ENCODE measurements around the gene ANXA1.
A peak's percentile ranks its signal among the peaks of the same experiment; 100 is the strongest.
"Not testable (repeated sequence)": the region's sequence is repeated elsewhere in the genome, so short reads cannot be mapped to it uniquely, and the experiment has no call there.

ANXA1 gene

GRCh38 chr9:73183428-73183827 lies 31.8 kb downstream of the ANXA1 start:
- H3K36me3 ChIP-seq (ENCODE audit: insufficient read depth, low read length), result no peaks in the 10 kb centered on the region
- H2AFZ ChIP-seq (ENCODE audit: low read length), result no peak overlapping the region; the same call in 1 of the 2 replicates
- H3K4me2 ChIP-seq (ENCODE audit: low read depth, low read length, poor library complexity, severe bottlenecking), result peak overlapping the region; percentile 47
- TF ChIP-seq CTCF (conservative IDR thresholded peaks at IDR 0.05; ENCODE audit: low read length), result no peak
- H3K27me3 ChIP-seq (ENCODE audit: insufficient read depth, low read length, poor library complexity, severe bottlenecking), result no peaks in the 10 kb centered on the region
- no peaks in the 10 kb centered on the region for H3K79me2 ChIP-seq (ENCODE audit: insufficient read depth, low read length)
- no peaks in the 10 kb centered on the region for H4K20me1 ChIP-seq (ENCODE audit: insufficient read depth, low read length, poor library complexity, severe bottlenecking)
- no peaks in the 10 kb centered on the region for H3K9me3 ChIP-seq (ENCODE audit: insufficient read depth, low read depth, low read length)
- peaks cover 44% of the 10 kb centered on the region for H3K4me1 ChIP-seq (ENCODE audit: insufficient read depth, low read length, poor library complexity, severe bottlenecking)
- H3K4me3 ChIP-seq (ENCODE audit: low read length, poor library complexity, severe bottlenecking), result no peak overlapping the region
- no peaks in the 10 kb centered on the region for H3K9me2 ChIP-seq (replicated peaks; ENCODE audit: low read depth, low read length)
- no peak overlapping the region for H3K9ac ChIP-seq (ENCODE audit: low read depth, low read length, poor library complexity, severe bottlenecking)
- H3F3A ChIP-seq (ENCODE audit: low read depth), result no peaks in the 10 kb centered on the region

GRCh38 chr9:73183917-73184861 lies 32.5 kb downstream of the ANXA1 start:
- Histone ChIP-seq H3K27me3 (ENCODE audit: insufficient read depth, low read length, poor library complexity, severe bottlenecking) (no peaks in the 10 kb centered on the region), H3K4me3 (ENCODE audit: low read length, poor library complexity, severe bottlenecking) (no peak overlapping the region), H3K79me2 (ENCODE audit: insufficient read depth, low read length) (no peaks in the 10 kb centered on the region), H3F3A (ENCODE audit: low read depth) (no peaks in the 10 kb centered on the region), H3K9me2 (replicated peaks; ENCODE audit: low read depth, low read length) (no peaks in the 10 kb centered on the region), H3K4me2 (ENCODE audit: low read depth, low read length, poor library complexity, severe bottlenecking) (no peak overlapping the region), H3K4me1 (ENCODE audit: insufficient read depth, low read length, poor library complexity, severe bottlenecking) (peaks cover 43% of the 10 kb centered on the region), H3K9me3 (ENCODE audit: insufficient read depth, low read depth, low read length) (no peaks in the 10 kb centered on the region), H3K36me3 (ENCODE audit: insufficient read depth, low read length) (no peaks in the 10 kb centered on the region), H4K20me1 (ENCODE audit: insufficient read depth, low read length, poor library complexity, severe bottlenecking) (no peaks in the 10 kb centered on the region), H3K9ac (ENCODE audit: low read depth, low read length, poor library complexity, severe bottlenecking) (no peak overlapping the region), H2AFZ (ENCODE audit: low read length) (no peak overlapping the region)
- peak; percentile 59 for TF ChIP-seq CTCF (conservative IDR thresholded peaks at IDR 0.05; ENCODE audit: low read length)
- no peak for TF ChIP-seq EZH2phosphoT487 (IDR thresholded peaks at IDR 0.05; ENCODE audit: borderline replicate concordance)

- H3K9ac ChIP-seq (ENCODE audit: low read depth, low read length, poor library complexity, severe bottlenecking); H3K27me3 ChIP-seq (ENCODE audit: insufficient read depth, low read length, poor library complexity, severe bottlenecking); H3K4me2 ChIP-seq (ENCODE audit: low read depth, low read length, poor library complexity, severe bottlenecking): not testable (repeated sequence)
These were observed 39.4 kb downstream of the ANXA1 start for GRCh38 chr9:73191109-73191508.

GRCh38 chr9:73194284-73194683 lies 42.6 kb downstream of the ANXA1 start:
- no peaks in the 10 kb centered on the region for H3K9me3 ChIP-seq (ENCODE audit: insufficient read depth, low read depth, low read length)
- no peaks in the 10 kb centered on the region for H3K79me2 ChIP-seq (ENCODE audit: insufficient read depth, low read length)
- H3F3A ChIP-seq (ENCODE audit: low read depth), result no peaks in the 10 kb centered on the region
- no peak overlapping the region for H3K4me2 ChIP-seq (ENCODE audit: low read depth, low read length, poor library complexity, severe bottlenecking)
- TF ChIP-seq EZH2phosphoT487 (IDR thresholded peaks at IDR 0.05; ENCODE audit: borderline replicate concordance) (no peak), CTCF (conservative IDR thresholded peaks at IDR 0.05; ENCODE audit: low read length) (no peak)
- no peaks in the 10 kb centered on the region for H3K27me3 ChIP-seq (ENCODE audit: insufficient read depth, low read length, poor library complexity, severe bottlenecking)
- no peaks in the 10 kb centered on the region for H4K20me1 ChIP-seq (ENCODE audit: insufficient read depth, low read length, poor library complexity, severe bottlenecking)
- H3K36me3 ChIP-seq (ENCODE audit: insufficient read depth, low read length), result no peaks in the 10 kb centered on the region
- H3K9me2 ChIP-seq (replicated peaks; ENCODE audit: low read depth, low read length), result no peaks in the 10 kb centered on the region
- no peak overlapping the region for H3K9ac ChIP-seq (ENCODE audit: low read depth, low read length, poor library complexity, severe bottlenecking)
- H2AFZ ChIP-seq (ENCODE audit: low read length), result no peak overlapping the region
- no peak overlapping the region for H3K4me3 ChIP-seq (ENCODE audit: low read length, poor library complexity, severe bottlenecking)
- no peaks in the 10 kb centered on the region for H3K4me1 ChIP-seq (ENCODE audit: insufficient read depth, low read length, poor library complexity, severe bottlenecking)

More at GRCh38 chr9:73191109-73191508, 39.4 kb downstream of the ANXA1 start:
- not testable (repeated sequence) for H3K4me1 ChIP-seq (ENCODE audit: insufficient read depth, low read length, poor library complexity, severe bottlenecking); H3F3A ChIP-seq (ENCODE audit: low read depth); H4K20me1 ChIP-seq (ENCODE audit: insufficient read depth, low read length, poor library complexity, severe bottlenecking); H3K36me3 ChIP-seq (ENCODE audit: insufficient read depth, low read length); H2AFZ ChIP-seq (ENCODE audit: low read length); H3K79me2 ChIP-seq (ENCODE audit: insufficient read depth, low read length); H3K4me3 ChIP-seq (ENCODE audit: low read length, poor library complexity, severe bottlenecking); H3K9me3 ChIP-seq (ENCODE audit: insufficient read depth, low read depth, low read length); H3K9me2 ChIP-seq (replicated peaks; ENCODE audit: low read depth, low read length)

All from Loucy (cell line).